SHP77 treated with DMSO at 0.1 percent for 48 hours (cell line): ENCODE data around the gene OR51G1.
A peak's percentile ranks its signal among the peaks of the same experiment; 100 is the strongest.
"Not testable (repeated sequence)": the region's sequence is repeated elsewhere in the genome, so short reads cannot be mapped to it uniquely, and the experiment has no call there.

ENCODE experiments used
- DNase-seq: peaks from one replicate; lab custom pipeline; 2025; lab: John Stamatoyannopoulos, UW

Gene OR51G1

GRCh38 chr11:4924239-4924638 is at the start of gene OR51G1:
TSS of gene OR51G1 (minus strand) at chr11:4924339. CDS start at chr11:4924339, 0 bp downstream.
- DNase-seq: no peak

GRCh38 chr11:4962816-4963215 is 38.7 kb upstream of the OR51G1 start:
- no peak for DNase-seq

DNA sequence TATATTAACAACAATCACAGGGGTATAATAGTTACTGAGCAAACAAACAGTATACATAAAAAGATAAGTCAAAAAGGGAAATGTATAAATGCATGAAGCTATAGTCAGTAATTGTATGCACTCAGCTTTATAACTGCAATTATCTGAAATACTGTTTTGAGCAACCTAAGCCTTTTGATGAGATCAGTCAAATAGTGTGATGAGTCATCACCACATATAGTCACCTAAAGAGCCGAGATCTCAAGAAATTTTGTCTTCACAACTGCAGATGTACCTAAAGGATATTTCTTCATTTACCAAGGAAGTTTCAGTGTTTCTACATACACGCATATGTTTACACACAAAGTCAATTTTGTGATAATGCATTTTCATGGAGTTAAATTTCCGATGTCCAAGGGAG is 36.7 kb upstream of the OR51G1 start:
- no peak for DNase-seq

DNA sequence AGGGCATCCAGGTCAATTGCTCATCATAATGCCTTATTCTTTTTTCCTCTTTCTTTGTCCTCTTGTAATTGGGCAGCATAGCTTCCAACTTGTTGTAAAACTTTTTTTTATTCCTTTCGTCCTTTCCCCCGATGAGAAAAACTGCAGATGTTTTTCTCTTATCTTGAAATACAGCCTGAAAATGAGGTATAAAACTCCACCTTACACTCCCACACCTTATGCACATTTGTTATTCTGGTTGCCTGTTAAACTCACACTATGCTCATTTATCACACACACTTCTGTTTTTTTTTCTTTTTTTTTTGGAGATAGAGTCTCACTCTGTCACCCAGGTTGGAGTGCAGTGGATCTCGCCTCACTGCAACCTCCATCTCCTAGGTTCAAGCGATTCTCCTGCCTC is 33.3 kb upstream of the OR51G1 start:
- no peak for DNase-seq

DNA sequence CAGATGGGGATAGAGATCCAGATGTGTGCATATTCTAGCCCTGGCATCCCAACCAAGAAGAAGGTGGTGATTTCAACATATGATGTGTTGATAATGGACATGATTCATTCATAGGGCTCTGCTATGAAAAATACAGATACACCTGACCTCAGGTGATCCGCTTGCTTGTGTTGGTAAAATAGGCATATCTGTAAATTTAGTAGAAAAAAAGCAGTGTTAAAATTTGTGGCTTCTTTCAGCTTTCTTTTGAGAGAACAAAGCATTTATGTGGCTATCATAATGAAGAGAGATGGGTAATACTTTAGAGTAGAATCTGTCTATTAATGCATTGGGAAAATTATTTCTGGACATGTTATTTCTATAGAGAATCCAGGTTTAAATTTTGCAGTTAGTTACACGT is 31.5 kb upstream of the OR51G1 start, which contains the start of gene OR51A2:
Gene OR51A2, minus strand, starts transcription at position 101 of the 400 bp plus-strand sequence. Its CDS starts 0 bp downstream, at position 101.
- not testable (repeated sequence) for DNase-seq

DNA sequence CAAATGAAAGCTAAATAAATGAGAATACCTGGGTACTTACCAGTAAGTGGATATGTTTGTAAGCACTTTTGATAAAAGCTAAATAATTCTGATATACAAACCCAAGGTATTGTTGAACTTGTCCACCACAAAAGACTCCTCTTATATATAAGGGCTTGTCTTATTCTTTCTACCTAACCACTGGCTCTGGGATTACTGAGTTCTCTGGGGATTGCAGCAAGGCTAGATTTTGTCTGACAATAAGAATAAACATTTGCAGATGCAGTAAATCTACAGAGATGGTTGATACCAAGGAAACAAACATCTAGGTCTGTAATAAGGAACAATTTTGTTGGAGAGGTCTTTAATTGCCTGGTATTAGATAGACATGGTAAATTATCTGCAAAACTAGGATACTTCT is 23.4 kb upstream of the OR51G1 start, which contains the start of gene OR51A4:
Gene OR51A4, minus strand, starts transcription at position 101 of the 400 bp plus-strand sequence. CDS start 505 bp downstream, outside the sequence.
- no peak for DNase-seq

- DNase-seq: no peak
These were observed 12.6 kb upstream of the OR51G1 start for GRCh38 chr11:4936745-4937144.

DNA sequence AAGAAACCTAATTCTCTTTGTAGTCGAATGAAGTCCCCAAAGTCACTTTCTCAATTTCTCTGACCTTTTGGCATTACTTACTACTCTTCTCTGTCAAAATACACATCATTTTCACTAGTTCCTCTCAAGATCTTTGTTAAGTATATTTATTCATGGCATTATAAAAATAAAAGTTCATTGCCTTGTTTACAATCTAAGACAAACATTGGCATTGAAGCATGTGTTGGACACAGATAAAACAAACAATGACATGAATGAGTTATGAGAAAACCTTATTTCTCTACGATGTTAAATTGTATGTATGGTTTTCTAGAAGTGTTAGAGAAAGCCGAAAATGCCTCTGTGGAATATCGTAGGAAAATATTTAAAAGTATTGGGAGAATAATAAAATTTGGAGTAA is 8.6 kb upstream of the OR51G1 start:
- peak; percentile 28 for DNase-seq

- no peak for DNase-seq
These were observed 2.5 kb upstream of the OR51G1 start for GRCh38 chr11:4926608-4927007.

- no peak for DNase-seq
These were observed 1.8 kb downstream of the OR51G1 start for GRCh38 chr11:4922304-4922703.

DNA sequence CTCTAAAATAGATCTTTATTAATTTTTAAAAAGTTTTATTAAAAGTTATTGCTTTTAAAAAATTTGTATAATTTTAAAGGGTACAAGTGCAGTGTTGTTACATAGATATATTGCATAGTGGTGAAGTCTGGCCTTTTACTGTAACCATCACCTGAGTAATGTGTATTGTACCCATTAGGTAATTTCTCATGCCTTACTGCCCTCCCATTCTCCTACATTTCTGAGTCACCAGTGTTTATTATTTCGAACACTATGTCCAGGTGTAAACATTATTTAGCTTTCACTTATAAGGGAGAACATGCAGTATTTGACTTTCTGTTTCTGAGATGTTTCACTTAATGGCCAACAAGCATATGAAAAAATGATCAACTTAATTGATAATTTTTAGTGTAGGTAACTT is 2.3 kb downstream of the OR51G1 start:
- no peak for DNase-seq

DNA sequence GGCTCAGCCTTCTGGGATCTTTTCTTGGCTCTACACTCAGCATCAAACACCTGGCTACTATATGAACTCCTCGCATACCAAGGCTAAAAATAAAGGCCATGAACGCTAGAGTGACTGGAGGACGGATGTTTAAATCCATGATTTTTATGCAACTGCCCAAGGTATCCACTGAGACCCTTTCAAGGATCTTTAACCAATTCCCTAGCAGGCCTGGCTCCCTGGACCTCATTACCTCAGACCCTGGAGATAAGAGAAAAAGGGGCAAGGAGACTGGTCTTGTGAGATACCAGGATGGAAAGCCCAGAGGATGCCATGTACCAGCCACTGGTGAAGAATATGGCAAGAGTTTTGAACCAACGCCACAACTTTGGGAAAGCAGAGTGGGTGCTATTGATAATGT is 4.9 kb downstream of the OR51G1 start, which contains the start of gene OR51G2:
Gene OR51G2, minus strand, starts transcription at position 101 of the 400 bp plus-strand sequence. CDS start 3,687 bp downstream, outside the sequence.
- DNase-seq: no peak

GRCh38 chr11:4916581-4916980 is 7.6 kb downstream of the OR51G1 start:
- DNase-seq: no peak

DNA sequence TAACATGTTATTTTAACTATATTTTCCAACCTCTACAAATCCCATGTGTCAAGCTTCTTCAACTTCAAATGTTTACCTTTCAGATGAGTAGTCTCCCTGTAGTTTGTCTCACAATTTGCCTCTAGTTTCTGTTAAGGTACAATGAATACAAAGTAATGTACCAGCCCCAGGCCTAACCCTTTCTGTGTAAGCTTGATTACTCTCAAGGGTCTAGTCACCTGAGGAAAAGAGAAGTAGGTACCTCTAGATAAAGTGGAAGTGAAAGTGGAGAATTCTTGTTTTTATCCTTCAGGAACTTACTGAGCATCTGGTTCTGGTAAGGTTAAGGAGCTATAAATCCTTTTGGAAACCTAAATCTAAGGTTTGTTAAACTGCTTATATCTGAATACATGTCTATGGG is 20.7 kb downstream of the OR51G1 start, which contains the start of gene OR51A7:
Gene OR51A7, plus strand, starts transcription at position 300 of the 400 bp plus-strand sequence. CDS start 3,587 bp downstream, outside the sequence.
- no peak for DNase-seq

- DNase-seq: no peak
These were observed 32.0 kb downstream of the OR51G1 start for GRCh38 chr11:4891996-4892640.

- DNase-seq: no peak
These were observed 33.9 kb downstream of the OR51G1 start for GRCh38 chr11:4890279-4890678.

DNA sequence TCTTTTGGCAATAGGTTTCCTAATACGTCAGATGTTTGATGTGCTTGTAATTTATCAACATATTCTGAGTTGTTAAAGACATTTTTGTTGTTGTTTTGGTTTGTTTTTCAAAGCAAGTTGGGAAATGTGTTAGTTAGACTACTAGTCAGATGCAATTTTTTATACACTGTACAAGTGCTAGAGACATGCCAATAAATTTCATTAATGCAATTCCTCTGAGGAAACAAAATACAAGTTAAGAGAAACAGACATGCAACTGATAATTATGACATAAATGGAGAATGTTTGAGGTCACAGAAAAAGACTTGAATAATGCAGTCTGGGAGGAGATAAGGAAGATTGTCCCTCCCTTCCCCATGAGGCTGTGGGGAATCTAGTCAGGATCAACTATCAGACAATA is 36.5 kb downstream of the OR51G1 start:
- no peak for DNase-seq

- DNase-seq: no peak
These were observed 38.0 kb downstream of the OR51G1 start for GRCh38 chr11:4886186-4886585.

DNA sequence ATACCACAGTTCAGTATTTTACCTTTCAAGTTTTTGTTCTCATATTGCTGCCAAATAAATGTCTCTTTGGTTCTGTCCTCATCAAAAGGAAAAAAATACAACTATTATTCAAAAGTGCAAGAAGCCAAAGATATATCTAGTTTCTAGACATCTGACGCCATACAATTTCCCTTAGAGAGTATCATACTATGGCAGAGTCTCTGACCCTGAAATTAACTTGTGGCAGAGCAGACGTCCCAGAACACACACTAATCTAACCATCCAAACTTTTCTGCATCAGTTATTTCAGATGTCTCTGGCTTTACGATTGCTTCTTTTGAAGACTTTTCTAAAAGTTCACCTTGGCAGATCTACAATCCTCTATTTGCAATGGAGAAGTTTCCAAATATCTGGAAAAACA is 39.8 kb downstream of the OR51G1 start:
- no peak for DNase-seq

- no peak for DNase-seq
These were observed 41.6 kb downstream of the OR51G1 start for GRCh38 chr11:4882543-4882942.

DNA sequence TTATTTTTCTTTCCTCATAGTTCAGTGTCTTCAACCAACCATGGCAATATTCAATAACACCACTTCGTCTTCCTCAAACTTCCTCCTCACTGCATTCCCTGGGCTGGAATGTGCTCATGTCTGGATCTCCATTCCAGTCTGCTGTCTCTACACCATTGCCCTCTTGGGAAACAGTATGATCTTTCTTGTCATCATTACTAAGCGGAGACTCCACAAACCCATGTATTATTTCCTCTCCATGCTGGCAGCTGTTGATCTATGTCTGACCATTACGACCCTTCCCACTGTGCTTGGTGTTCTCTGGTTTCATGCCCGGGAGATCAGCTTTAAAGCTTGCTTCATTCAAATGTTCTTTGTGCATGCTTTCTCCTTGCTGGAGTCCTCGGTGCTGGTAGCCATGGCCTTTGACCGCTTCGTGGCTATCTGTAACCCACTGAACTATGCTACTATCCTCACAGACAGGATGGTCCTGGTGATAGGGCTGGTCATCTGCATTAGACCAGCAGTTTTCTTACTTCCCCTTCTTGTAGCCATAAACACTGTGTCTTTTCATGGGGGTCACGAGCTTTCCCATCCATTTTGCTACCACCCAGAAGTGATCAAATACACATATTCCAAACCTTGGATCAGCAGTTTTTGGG is 42.2 kb downstream of the OR51G1 start, which contains the start of gene OR51T1:
Gene OR51T1, plus strand, starts transcription at position 41 of the 641 bp plus-strand sequence. Its CDS starts 0 bp downstream, at position 41.
- DNase-seq: no peak

DNA sequence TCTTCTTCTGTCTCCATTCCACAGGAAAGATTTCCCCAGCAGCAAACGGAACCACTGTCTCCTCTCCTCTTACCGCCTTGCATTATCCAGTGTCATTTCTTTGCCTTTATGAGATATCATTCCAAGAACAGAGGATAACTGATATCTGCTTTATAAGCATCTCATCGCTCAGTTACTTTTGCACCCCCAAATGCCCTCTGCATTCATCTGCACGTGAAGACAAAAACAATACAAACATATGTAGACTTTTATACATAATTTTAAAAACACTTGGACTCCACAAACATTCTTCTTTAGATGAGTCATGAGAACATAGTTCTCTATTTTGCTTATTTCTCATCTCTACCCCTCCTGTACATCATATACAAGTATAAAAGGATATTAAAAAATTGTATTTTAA is 43.0 kb downstream of the OR51G1 start:
- no peak for DNase-seq
